Measurements from ENCODE around the gene EML4.

GRCh38 chr2:42239289-42239661, 70.1 kb downstream of the EML4 start:
- TF ChIP-seq POLR2A (IDR thresholded peaks at IDR 0.05): no peak
- TF ChIP-seq, protein P1, sequence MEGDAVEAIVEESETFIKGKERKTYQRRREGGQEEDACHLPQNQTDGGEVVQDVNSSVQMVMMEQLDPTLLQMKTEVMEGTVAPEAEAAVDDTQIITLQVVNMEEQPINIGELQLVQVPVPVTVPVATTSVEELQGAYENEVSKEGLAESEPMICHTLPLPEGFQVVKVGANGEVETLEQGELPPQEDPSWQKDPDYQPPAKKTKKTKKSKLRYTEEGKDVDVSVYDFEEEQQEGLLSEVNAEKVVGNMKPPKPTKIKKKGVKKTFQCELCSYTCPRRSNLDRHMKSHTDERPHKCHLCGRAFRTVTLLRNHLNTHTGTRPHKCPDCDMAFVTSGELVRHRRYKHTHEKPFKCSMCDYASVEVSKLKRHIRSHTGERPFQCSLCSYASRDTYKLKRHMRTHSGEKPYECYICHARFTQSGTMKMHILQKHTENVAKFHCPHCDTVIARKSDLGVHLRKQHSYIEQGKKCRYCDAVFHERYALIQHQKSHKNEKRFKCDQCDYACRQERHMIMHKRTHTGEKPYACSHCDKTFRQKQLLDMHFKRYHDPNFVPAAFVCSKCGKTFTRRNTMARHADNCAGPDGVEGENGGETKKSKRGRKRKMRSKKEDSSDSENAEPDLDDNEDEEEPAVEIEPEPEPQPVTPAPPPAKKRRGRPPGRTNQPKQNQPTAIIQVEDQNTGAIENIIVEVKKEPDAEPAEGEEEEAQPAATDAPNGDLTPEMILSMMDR (IDR thresholded peaks at IDR 0.05): no peak
